ENCODE results near the gene GADD45GIP1. TPM values are rescaled to one million over a fixed set of nuclear protein-coding genes. Genes with fewer than 3 reads are reported as not detected.

GADD45GIP1 gene
- total RNA-seq, 1 experiment from 2014 or later: 35.9 TPM

DNA sequence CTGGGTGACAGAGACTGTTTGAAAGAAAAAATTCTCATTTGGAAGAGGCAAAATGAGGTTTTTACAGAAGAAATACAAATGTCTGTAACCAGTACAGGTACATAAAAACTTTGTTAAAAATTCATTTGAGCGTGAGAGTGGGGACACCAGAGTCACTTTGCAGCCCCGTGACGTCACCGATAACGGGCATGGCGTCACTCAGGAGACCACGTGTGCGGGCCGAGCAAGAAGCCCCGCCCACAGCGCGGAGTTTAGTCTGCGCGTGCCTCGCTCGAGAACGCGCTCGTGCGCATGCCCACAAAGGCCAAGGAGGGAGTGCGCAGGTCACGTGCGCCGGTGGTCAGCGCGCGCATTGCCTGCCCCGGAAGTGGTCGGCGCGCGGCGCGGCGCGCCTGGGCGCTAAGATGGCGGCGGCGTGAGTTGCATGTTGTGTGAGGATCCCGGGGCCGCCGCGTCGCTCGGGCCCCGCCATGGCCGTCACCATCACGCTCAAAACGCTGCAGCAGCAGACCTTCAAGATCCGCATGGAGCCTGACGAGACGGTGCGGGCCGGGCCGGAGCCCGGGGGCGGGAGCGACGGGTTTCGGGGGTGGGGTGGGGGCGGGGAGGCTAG, 11.4 kb downstream of the GADD45GIP1 start, which contains the start of gene RAD23A:
Gene RAD23A, plus strand, starts transcription at position 384 of the 613 bp plus-strand sequence. Its CDS starts 87 bp downstream, at position 471.
- BruUV-seq (replicated peaks): no TSS peak
- TF ChIP-seq CBX3 (IDR thresholded peaks at IDR 0.05; ENCODE audit: low read depth): no peak
- TF ChIP-seq JUND (IDR thresholded peaks at IDR 0.05): peak; percentile 56; the same call in 1 of the 2 replicates
- TF ChIP-seq SIN3A (IDR thresholded peaks at IDR 0.05; ENCODE audit: low read depth): peak; percentile 87
- TF ChIP-seq, protein P1, sequence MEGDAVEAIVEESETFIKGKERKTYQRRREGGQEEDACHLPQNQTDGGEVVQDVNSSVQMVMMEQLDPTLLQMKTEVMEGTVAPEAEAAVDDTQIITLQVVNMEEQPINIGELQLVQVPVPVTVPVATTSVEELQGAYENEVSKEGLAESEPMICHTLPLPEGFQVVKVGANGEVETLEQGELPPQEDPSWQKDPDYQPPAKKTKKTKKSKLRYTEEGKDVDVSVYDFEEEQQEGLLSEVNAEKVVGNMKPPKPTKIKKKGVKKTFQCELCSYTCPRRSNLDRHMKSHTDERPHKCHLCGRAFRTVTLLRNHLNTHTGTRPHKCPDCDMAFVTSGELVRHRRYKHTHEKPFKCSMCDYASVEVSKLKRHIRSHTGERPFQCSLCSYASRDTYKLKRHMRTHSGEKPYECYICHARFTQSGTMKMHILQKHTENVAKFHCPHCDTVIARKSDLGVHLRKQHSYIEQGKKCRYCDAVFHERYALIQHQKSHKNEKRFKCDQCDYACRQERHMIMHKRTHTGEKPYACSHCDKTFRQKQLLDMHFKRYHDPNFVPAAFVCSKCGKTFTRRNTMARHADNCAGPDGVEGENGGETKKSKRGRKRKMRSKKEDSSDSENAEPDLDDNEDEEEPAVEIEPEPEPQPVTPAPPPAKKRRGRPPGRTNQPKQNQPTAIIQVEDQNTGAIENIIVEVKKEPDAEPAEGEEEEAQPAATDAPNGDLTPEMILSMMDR (IDR thresholded peaks at IDR 0.05 in 2 of 3, conservative IDR thresholded peaks at IDR 0.05 in 1 of 3; ENCODE audit: borderline replicate concordance in 1 of 3, insufficient read depth in 1 of 3, low read depth in 2 of 3, low read length in 2 of 3): no peak
- TF ChIP-seq ZNF274 (IDR thresholded peaks at IDR 0.05; ENCODE audit: low read depth, low read length): no peak
- TF ChIP-seq, protein P2, sequence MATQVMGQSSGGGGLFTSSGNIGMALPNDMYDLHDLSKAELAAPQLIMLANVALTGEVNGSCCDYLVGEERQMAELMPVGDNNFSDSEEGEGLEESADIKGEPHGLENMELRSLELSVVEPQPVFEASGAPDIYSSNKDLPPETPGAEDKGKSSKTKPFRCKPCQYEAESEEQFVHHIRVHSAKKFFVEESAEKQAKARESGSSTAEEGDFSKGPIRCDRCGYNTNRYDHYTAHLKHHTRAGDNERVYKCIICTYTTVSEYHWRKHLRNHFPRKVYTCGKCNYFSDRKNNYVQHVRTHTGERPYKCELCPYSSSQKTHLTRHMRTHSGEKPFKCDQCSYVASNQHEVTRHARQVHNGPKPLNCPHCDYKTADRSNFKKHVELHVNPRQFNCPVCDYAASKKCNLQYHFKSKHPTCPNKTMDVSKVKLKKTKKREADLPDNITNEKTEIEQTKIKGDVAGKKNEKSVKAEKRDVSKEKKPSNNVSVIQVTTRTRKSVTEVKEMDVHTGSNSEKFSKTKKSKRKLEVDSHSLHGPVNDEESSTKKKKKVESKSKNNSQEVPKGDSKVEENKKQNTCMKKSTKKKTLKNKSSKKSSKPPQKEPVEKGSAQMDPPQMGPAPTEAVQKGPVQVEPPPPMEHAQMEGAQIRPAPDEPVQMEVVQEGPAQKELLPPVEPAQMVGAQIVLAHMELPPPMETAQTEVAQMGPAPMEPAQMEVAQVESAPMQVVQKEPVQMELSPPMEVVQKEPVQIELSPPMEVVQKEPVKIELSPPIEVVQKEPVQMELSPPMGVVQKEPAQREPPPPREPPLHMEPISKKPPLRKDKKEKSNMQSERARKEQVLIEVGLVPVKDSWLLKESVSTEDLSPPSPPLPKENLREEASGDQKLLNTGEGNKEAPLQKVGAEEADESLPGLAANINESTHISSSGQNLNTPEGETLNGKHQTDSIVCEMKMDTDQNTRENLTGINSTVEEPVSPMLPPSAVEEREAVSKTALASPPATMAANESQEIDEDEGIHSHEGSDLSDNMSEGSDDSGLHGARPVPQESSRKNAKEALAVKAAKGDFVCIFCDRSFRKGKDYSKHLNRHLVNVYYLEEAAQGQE (IDR thresholded peaks at IDR 0.05; ENCODE audit: low read depth): no peak
- TF ChIP-seq TCF7L2 (IDR thresholded peaks at IDR 0.05; ENCODE audit: borderline replicate concordance, extremely low read depth, insufficient read depth, insufficient read length): peak; percentile 27
- no peak for TF ChIP-seq CEBPB (IDR thresholded peaks at IDR 0.05; ENCODE audit: low read depth)
- TF ChIP-seq POLR2A (IDR thresholded peaks at IDR 0.05; ENCODE audit: borderline replicate concordance, extremely low read depth, insufficient read depth, insufficient read length): peak; percentile 41
- peak; percentile 83 for TF ChIP-seq POLR2AphosphoS5 (IDR thresholded peaks at IDR 0.05; ENCODE audit: low read depth, low read length)
- TF ChIP-seq EZH2 (IDR thresholded peaks at IDR 0.05): no peak
- TF ChIP-seq ZFX (IDR thresholded peaks at IDR 0.05): no peak
- TF ChIP-seq, protein P3, sequence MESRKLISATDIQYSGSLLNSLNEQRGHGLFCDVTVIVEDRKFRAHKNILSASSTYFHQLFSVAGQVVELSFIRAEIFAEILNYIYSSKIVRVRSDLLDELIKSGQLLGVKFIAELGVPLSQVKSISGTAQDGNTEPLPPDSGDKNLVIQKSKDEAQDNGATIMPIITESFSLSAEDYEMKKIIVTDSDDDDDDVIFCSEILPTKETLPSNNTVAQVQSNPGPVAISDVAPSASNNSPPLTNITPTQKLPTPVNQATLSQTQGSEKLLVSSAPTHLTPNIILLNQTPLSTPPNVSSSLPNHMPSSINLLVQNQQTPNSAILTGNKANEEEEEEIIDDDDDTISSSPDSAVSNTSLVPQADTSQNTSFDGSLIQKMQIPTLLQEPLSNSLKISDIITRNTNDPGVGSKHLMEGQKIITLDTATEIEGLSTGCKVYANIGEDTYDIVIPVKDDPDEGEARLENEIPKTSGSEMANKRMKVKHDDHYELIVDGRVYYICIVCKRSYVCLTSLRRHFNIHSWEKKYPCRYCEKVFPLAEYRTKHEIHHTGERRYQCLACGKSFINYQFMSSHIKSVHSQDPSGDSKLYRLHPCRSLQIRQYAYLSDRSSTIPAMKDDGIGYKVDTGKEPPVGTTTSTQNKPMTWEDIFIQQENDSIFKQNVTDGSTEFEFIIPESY (IDR thresholded peaks at IDR 0.05; ENCODE audit: extremely low read depth, insufficient replicate concordance, low read length): peak; percentile 72
- TF ChIP-seq YY1 (IDR thresholded peaks at IDR 0.05; ENCODE audit: extremely low read depth, insufficient replicate concordance, low read depth, low read length): peak; percentile 96
- TF ChIP-seq SP1 (IDR thresholded peaks at IDR 0.05; ENCODE audit: low read depth): peak; percentile 66
- peak; percentile 37; the same call in 1 of the 2 replicates for TF ChIP-seq EGR1 (IDR thresholded peaks at IDR 0.05; ENCODE audit: low read depth)
- TF ChIP-seq, protein P4, sequence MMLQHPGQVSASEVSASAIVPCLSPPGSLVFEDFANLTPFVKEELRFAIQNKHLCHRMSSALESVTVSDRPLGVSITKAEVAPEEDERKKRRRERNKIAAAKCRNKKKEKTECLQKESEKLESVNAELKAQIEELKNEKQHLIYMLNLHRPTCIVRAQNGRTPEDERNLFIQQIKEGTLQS (IDR thresholded peaks at IDR 0.05): no peak
- TF ChIP-seq EZH2phosphoT487 (IDR thresholded peaks at IDR 0.05; ENCODE audit: borderline replicate concordance): no peak
- TF ChIP-seq SRF (IDR thresholded peaks at IDR 0.05; ENCODE audit: low read depth): no peak
- no peak for TF ChIP-seq RAD21 (IDR thresholded peaks at IDR 0.05; ENCODE audit: low read depth)
- no peak for TF ChIP-seq FOSL1 (IDR thresholded peaks at IDR 0.05; ENCODE audit: low read depth)

More for the DNA sequence above, 11.4 kb downstream of the GADD45GIP1 start, which contains the start of gene RAD23A:
- Histone ChIP-seq H2AFZ (ENCODE audit: low read depth, low read length, poor library complexity, severe bottlenecking) (no peak within 1 kb of the TSS), H3K9ac (ENCODE audit: low read length) (peak within 1 kb of the TSS; percentile 93), H3K27me3 (ENCODE audit: insufficient read depth, low read length) (no peaks in the 10 kb centered on the region), H3K27ac (ENCODE audit: low read depth, low read length) (peak within 1 kb of the TSS; percentile 76), H3K79me2 (ENCODE audit: insufficient read depth, low read length) (peaks cover 69% of the 10 kb centered on the region), H3K9me2 (ENCODE audit: insufficient read depth) (no peaks in the 10 kb centered on the region), H3K4me2 (ENCODE audit: low read length) (peak within 1 kb of the TSS; percentile 91), H3K36me3 (ENCODE audit: control insufficient read depth in 1 of 2, insufficient read depth in 2 of 2, low read length in 2 of 2) (peaks cover 38 to 56% of the 10 kb centered on the region in 2 experiments), H3K4me1 (ENCODE audit: control insufficient read depth in 1 of 2, insufficient read depth in 2 of 2, low read length in 2 of 2) (peaks cover 3 to 24% of the 10 kb centered on the region in 2 experiments; a peak in 3 of 4 replicates), H3K9me3 (ENCODE audit: control insufficient read depth in 1 of 2, insufficient read depth in 1 of 2, low read depth in 1 of 2, low read length in 2 of 2) (no peaks in the 10 kb centered on the region), H4K20me1 (ENCODE audit: insufficient read depth) (no peaks in the 10 kb centered on the region), H3K4me3 (replicated peaks in 1 of 2; ENCODE audit: low read depth in 1 of 2, low read length in 2 of 2) (peak within 1 kb of the TSS; percentile 80 to 98)
- CTCF ChIA-PET: no interaction called here
- intact Hi-C loops (cut with micrococcal nuclease): no loop called here
- peak; percentile 96 for DNase-seq (ENCODE audit: low read depth, low spot score)
- ATAC-seq: peak; percentile 85
- RAD21 ChIA-PET (ENCODE audit: low non-redundant PET in 1 of 2, low total read pairs in 2 of 2, uncharacterized antibody in 2 of 2, unreplicated experiment in 2 of 2): no interaction called here
- POLR2A ChIA-PET: interaction anchor here (1.0 to 1.2 kb wide), 2 partner anchors 8 to 10 kb away, joined by 4 to 8 read pairs; no protein-coding TSS in a partner anchor
